ENCODE measurements around the gene SHB. TPM values are rescaled to one million over a fixed set of nuclear protein-coding genes. Genes with fewer than 3 reads are reported as not detected.

The SHB gene
- total RNA-seq, 1 donor from 2014 or later = 1.1 TPM

- Histone ChIP-seq H2AFZ (replicated peaks) (no peak overlapping the region), H3K9ac (no peak overlapping the region), H3F3A (ENCODE audit: low read depth) (peaks cover 7% of the 10 kb centered on the region), H3K9me3 (ENCODE audit: low read depth) (no peaks in the 10 kb centered on the region), H3K4me2 (no peak overlapping the region), H3K36me3 (no peaks in the 10 kb centered on the region), H3K4me1 (peaks cover 41% of the 10 kb centered on the region), H4K20me1 (ENCODE audit: low read depth) (no peaks in the 10 kb centered on the region), H3K27ac (no peak overlapping the region), H3K4me3 (no peak overlapping the region), H3K79me2 (ENCODE audit: low read depth) (no peaks in the 10 kb centered on the region), H3K27me3 (no peaks in the 10 kb centered on the region)
- Mint-ChIP-seq H3K27ac (peak overlapping the region; percentile 79), H3K27me3 (ENCODE audit: insufficient read depth, low read depth) (peaks cover 2% of the 10 kb centered on the region), H3K36me3 (no peaks in the 10 kb centered on the region), H3K4me3 (no peak overlapping the region), H3K9me3 (no peaks in the 10 kb centered on the region), H3K4me1 (peaks cover 60% of the 10 kb centered on the region)
- TF ChIP-seq CTCF (IDR thresholded peaks at IDR 0.05) = no peak
- no peak for TF ChIP-seq EZH2phosphoT487 (IDR thresholded peaks at IDR 0.05)
- TF ChIP-seq EZH2 (IDR thresholded peaks at IDR 0.05) = no peak
- no peak for DNase-seq (ENCODE audit: low spot score)
Measured at GRCh38 chr9:38026021-38026809, 42.8 kb downstream of the SHB start.

GRCh38 chr9:38025166-38025565 lies 43.9 kb downstream of the SHB start:
- Histone ChIP-seq H3F3A (ENCODE audit: low read depth) (peaks cover 10% of the 10 kb centered on the region), H3K9ac (no peak overlapping the region), H3K4me2 (peak overlapping the region; percentile 44), H2AFZ (replicated peaks) (no peak overlapping the region), H3K4me1 (peaks cover 44% of the 10 kb centered on the region), H3K27ac (no peak overlapping the region), H3K27me3 (no peaks in the 10 kb centered on the region), H4K20me1 (ENCODE audit: low read depth) (no peaks in the 10 kb centered on the region), H3K9me3 (ENCODE audit: low read depth) (no peaks in the 10 kb centered on the region), H3K79me2 (ENCODE audit: low read depth) (no peaks in the 10 kb centered on the region), H3K4me3 (no peak overlapping the region), H3K36me3 (no peaks in the 10 kb centered on the region)
- Mint-ChIP-seq H3K9me3 (no peaks in the 10 kb centered on the region), H3K4me3 (no peak overlapping the region), H3K4me1 (peaks cover 67% of the 10 kb centered on the region), H3K27ac (no peak overlapping the region), H3K27me3 (ENCODE audit: insufficient read depth, low read depth) (peaks cover 2% of the 10 kb centered on the region), H3K36me3 (no peaks in the 10 kb centered on the region)
- DNase-seq (ENCODE audit: low spot score) = no peak
- TF ChIP-seq CTCF (IDR thresholded peaks at IDR 0.05) (peak; percentile 31), EZH2phosphoT487 (IDR thresholded peaks at IDR 0.05) (no peak)

GRCh38 chr9:38024036-38024681 lies 44.9 kb downstream of the SHB start:
- DNase-seq (ENCODE audit: low spot score) = peak; percentile 63
- no peaks in the 10 kb centered on the region for H3K9me3 Mint-ChIP-seq
- H3K36me3 Mint-ChIP-seq = no peaks in the 10 kb centered on the region
- Histone ChIP-seq H3K9me3 (ENCODE audit: low read depth) (no peaks in the 10 kb centered on the region), H3F3A (ENCODE audit: low read depth) (peaks cover 20% of the 10 kb centered on the region), H3K9ac (no peak overlapping the region), H4K20me1 (ENCODE audit: low read depth) (no peaks in the 10 kb centered on the region), H2AFZ (replicated peaks) (no peak overlapping the region), H3K4me2 (peak overlapping the region; percentile 44), H3K4me3 (no peak overlapping the region), H3K27ac (no peak overlapping the region), H3K79me2 (ENCODE audit: low read depth) (no peaks in the 10 kb centered on the region), H3K36me3 (no peaks in the 10 kb centered on the region), H3K4me1 (peaks cover 54% of the 10 kb centered on the region), H3K27me3 (no peaks in the 10 kb centered on the region)
- H3K4me1 Mint-ChIP-seq = peaks cover 77% of the 10 kb centered on the region
- no peak overlapping the region for H3K4me3 Mint-ChIP-seq
- H3K27ac Mint-ChIP-seq = peak overlapping the region; percentile 54
- no peak for TF ChIP-seq EZH2phosphoT487 (IDR thresholded peaks at IDR 0.05)
- TF ChIP-seq EZH2 (IDR thresholded peaks at IDR 0.05) = no peak
- TF ChIP-seq CTCF (IDR thresholded peaks at IDR 0.05) = no peak
- H3K27me3 Mint-ChIP-seq (ENCODE audit: insufficient read depth, low read depth) = peaks cover 2% of the 10 kb centered on the region
